Transverse colon (tissue), 4 donors: Measurements from ENCODE around the gene ACSM4. TPM values are rescaled to one million over a fixed set of nuclear protein-coding genes. Genes with fewer than 3 reads are reported as not detected.
A peak's percentile ranks its signal among the peaks of the same experiment; 100 is the strongest.

Experiments
- DNase-seq: peaks from one replicate; pipeline ENCODE4 v3.0.0-alpha.2; 2019
- H3K27ac ChIP-seq, 4 donors: fragments of 200-600 bp; sonication (generic); 2 replicates each; pipeline ENCODE4 v1.5.1; 2016 to 2018; ENCODE audit warnings: inconsistent platforms in 4 of 4
- H3K27me3 ChIP-seq: fragments of 200-600 bp; sonication (generic); 2 replicates; pipeline ENCODE4 v1.5.1; 2017; ENCODE audit warnings: inconsistent platforms
- H3K36me3 ChIP-seq, 4 donors: fragments of 200-600 bp; sonication (generic); 2 replicates each; pipeline ENCODE4 v1.5.1; 2017 to 2019; ENCODE audit warnings: inconsistent platforms in 4 of 4
- H3K4me1 ChIP-seq, 4 donors: fragments of 200-600 bp; sonication (generic); 2 replicates each; pipeline ENCODE4 v1.5.1; 2017 to 2020; ENCODE audit warnings: inconsistent platforms in 4 of 4
- H3K4me3 ChIP-seq, 4 donors: fragments of 200-600 bp; sonication (generic); 1 replicate in 1 of 4; 2 replicates in 3 of 4; pipeline versions ENCODE4 v1.5.1 to v1.6.1; 2017 to 2019; ENCODE audit warnings: inconsistent platforms in 4 of 4
- H3K9me3 ChIP-seq, 2 donors: fragments of 200-600 bp; sonication (generic); 2 replicates each; pipeline ENCODE4 v1.5.1; 2017 to 2019; ENCODE audit warnings: inconsistent platforms in 2 of 2
- CTCF ChIP-seq, 5 experiments: fragments of 200-600 bp in 3 of 5; fragments of 450-650 bp in 2 of 5; sonication (generic) in 3 of 5; IDR thresholded peaks; 1 replicate in 2 of 5; 2 replicates in 3 of 5; pipeline ENCODE4 v1.5.1; 2016 to 2017; ENCODE audit warnings: antibody characterized with exemption in 5 of 5, inconsistent platforms in 3 of 5, mild to moderate bottlenecking in 2 of 5, moderate library complexity in 1 of 5
- EP300 ChIP-seq: sonication (generic); formaldehyde crosslinking; IDR thresholded peaks from one replicate; pipeline ENCODE4 v1.6.1; 2017; ENCODE audit warnings: antibody characterized with exemption, low read depth
- POLR2A ChIP-seq: fragments of 450-650 bp; IDR thresholded peaks from one replicate; pipeline ENCODE4 v1.6.1; 2016; ENCODE audit warnings: antibody characterized with exemption, mild to moderate bottlenecking, moderate library complexity
- POLR2AphosphoS5 ChIP-seq, 3 donors: sonication (generic); formaldehyde crosslinking; IDR thresholded peaks; one replicate each; pipeline ENCODE4 v1.6.1; 2016; ENCODE audit warnings: antibody characterized with exemption in 3 of 3
- WGBS, 2 donors: methylation state at CpG; one replicate each; pipeline ENCODE4 v1.1.5; 2018; ENCODE audit warnings: low coverage in 1 of 2; 5-methylcytosine and 5-hydroxymethylcytosine counted together
- in situ Hi-C, 4 donors: fragments of 200-750 bp; cut with MboI; loops; one replicate each; pipeline versions ENCODE4 v1.15.0 to v1.15.1; 2017; ENCODE audit warnings: low sequenced_read_pairs in 3 of 4, low pct_ligation_motif_present in 1 of 4, low pct_unique_long_range_greater_than_20kb in 1 of 4
- intact Hi-C: fragments of 100-400 bp; cut with DNase I; formaldehyde crosslinking; loops from one replicate; pipeline ENCODE4 v1.15.1; 2023; ENCODE audit warnings: low total_unique reads
- total RNA-seq, 4 donors: library from RNA; depleted of rRNA; stranded (reverse); fragments of >200 nt; gene quantifications; one replicate each; pipeline ENCODE4 v1.1.0, GENCODE V29; 2016

ACSM4 gene
- total RNA-seq, 4 donors from 2014 or later = not detected

DNA sequence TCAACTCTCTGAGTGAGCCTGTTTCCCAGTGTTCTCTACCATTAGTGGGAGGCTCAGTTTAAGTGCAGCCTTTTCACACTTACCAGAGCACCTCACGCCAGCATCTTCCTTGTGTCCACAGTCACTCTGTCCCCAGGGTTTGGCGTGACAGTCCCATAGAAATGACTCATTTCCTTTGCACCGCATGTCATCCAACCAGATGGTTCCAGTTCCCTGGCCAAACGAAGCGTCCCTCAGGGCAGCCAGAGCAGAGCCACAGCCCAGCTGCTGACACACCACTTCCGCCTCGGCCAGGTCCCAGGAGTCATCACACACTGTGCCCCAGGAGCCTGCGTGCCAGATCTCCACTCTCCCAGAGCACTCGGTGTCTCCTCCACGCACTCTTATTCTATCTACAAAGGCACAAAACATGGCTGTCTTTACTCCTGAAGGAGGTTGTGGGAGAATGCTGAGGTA lies 65.4 kb downstream of the ACSM4 start:
- no peak for DNase-seq
- no peak for TF ChIP-seq EP300
- TF ChIP-seq POLR2A = no peak
- TF ChIP-seq CTCF (IDR thresholded peaks at IDR 0.05) = no peak
- TF ChIP-seq POLR2AphosphoS5 (IDR thresholded peaks at IDR 0.05) = no peak
- intact Hi-C loops = no loop called here
- WGBS, 2 donors = 43 to 72% methylated on average over 4 to 10 of the region's 10 CpGs
- no peak overlapping the region for H3K27ac ChIP-seq
- no peaks in the 10 kb centered on the region for H3K9me3 ChIP-seq
- H3K36me3 ChIP-seq = no peaks in the 10 kb centered on the region
- no peaks in the 10 kb centered on the region for H3K4me1 ChIP-seq
- in situ Hi-C loops = no loop called here
- H3K4me3 ChIP-seq = no peak overlapping the region
- H3K27me3 ChIP-seq = no peaks in the 10 kb centered on the region

DNA sequence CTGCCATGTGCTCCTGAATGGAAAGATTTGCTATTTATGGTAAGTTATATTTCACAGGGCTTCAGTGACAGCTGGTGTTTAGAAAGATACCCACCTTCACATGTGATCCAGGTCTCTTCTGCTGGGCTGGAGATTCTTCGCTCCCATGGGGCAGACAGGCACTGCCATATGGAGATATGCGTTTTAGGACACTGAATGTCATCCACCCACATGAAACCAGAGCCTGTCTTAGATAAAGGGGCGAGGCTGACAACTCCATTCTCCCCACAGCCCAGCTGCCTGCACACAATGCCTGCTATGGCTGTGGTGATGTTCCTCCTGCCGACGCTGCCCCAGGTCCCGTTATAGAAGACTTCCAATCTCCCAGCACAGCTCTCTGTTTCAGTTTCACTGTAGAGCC lies 69.4 kb downstream of the ACSM4 start:
- TF ChIP-seq POLR2A (no peak), CTCF (IDR thresholded peaks at IDR 0.05) (no peak), EP300 (no peak), POLR2AphosphoS5 (IDR thresholded peaks at IDR 0.05) (no peak)
- no peaks in the 10 kb centered on the region for H3K9me3 ChIP-seq
- no peak overlapping the region for H3K27ac ChIP-seq
- no peaks in the 10 kb centered on the region for H3K4me1 ChIP-seq
- intact Hi-C loops (no loop called here), in situ Hi-C loops (no loop called here)
- H3K4me3 ChIP-seq = no peak overlapping the region
- WGBS, 2 donors = 76 to 94% methylated on average over 3 to 6 of the region's 6 CpGs
- no peaks in the 10 kb centered on the region for H3K36me3 ChIP-seq
- H3K27me3 ChIP-seq = no peaks in the 10 kb centered on the region
- DNase-seq = no peak

DNA sequence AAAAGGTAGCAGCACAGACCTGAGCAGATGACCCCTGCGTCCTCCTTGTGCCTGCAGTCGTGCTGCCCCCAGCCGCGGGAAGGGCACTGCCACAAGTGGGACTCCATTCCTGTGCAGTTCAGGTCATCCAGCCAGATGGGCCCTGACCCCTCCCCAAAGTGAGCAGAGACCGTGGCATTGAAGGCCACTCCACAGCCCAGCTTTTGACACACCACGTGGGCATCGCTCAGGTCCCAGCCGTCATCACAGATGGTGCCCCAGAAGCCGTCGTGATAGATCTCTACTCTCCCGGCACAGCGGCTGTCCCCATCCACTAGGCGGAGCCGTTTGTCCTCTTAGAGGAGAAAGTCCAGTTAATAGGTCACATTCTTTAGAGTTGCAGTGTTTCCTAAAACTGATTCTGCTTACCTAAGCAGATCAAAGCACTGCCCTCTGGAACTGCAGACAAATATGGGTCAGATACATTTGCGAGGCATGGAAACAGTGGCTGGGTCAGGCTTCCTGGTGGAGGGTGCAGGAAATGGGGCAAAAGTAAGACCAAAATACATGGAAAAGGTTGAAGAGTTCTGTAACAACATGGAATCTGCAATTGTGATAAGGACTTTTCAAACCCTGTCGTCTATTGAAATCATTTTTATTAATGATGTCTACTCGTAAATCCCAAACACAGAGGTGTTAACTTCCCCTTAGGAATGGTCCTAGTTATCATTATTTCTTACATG lies 70.7 kb downstream of the ACSM4 start:
- no peaks in the 10 kb centered on the region for H3K36me3 ChIP-seq
- 30 to 40% methylated on average over 7 to 17 of the region's 17 CpGs for WGBS, 2 donors
- H3K27ac ChIP-seq = no peak overlapping the region
- peak; percentile 42 for DNase-seq
- intact Hi-C loops (no loop called here), in situ Hi-C loops (no loop called here)
- H3K4me1 ChIP-seq = no peaks in the 10 kb centered on the region
- no peak overlapping the region for H3K4me3 ChIP-seq
- no peaks in the 10 kb centered on the region for H3K9me3 ChIP-seq
- no peaks in the 10 kb centered on the region for H3K27me3 ChIP-seq
- TF ChIP-seq POLR2A (no peak), CTCF (IDR thresholded peaks at IDR 0.05) (peak; percentile 21 to 39 (median 37)), POLR2AphosphoS5 (IDR thresholded peaks at IDR 0.05) (no peak), EP300 (no peak)

GRCh38 chr12:7375145-7375543 lies 71.3 kb downstream of the ACSM4 start:
- Histone ChIP-seq H3K4me1 (no peaks in the 10 kb centered on the region), H3K27ac (no peak overlapping the region), H3K36me3 (no peaks in the 10 kb centered on the region), H3K4me3 (no peak overlapping the region), H3K9me3 (no peaks in the 10 kb centered on the region), H3K27me3 (no peaks in the 10 kb centered on the region)
- TF ChIP-seq POLR2AphosphoS5 (IDR thresholded peaks at IDR 0.05) (no peak), POLR2A (no peak), CTCF (IDR thresholded peaks at IDR 0.05) (no peak), EP300 (no peak)
- no peak for DNase-seq
- intact Hi-C loops (no loop called here), in situ Hi-C loops (no loop called here)
- 29 to 61% methylated on average over 1 to 3 of the region's 3 CpGs for WGBS, 2 donors
